ENCODE data around the gene KRTAP10-1. TPM values are rescaled to one million over a fixed set of nuclear protein-coding genes. Genes with fewer than 3 reads are reported as not detected.
A peak's percentile ranks its signal among the peaks of the same experiment; 100 is the strongest.

KRTAP10-1 gene
- total and polyA plus RNA-seq, 2 of the 8 experiments (the other 6 are each of a cell fraction or from before 2014, with no cell fraction given): 0.08 TPM; not detected in 1

GRCh38 chr21:44558695-44559094 lies 18.7 kb upstream of the KRTAP10-1 start, which contains the start of gene KRTAP10-3:
Gene KRTAP10-3, minus strand, starts transcription at chr21:44558795. Its CDS starts 80 bp downstream, at chr21:44558715.
- Histone ChIP-seq H4K20me1 (replicated peaks in 1 of 2; ENCODE audit: control insufficient read depth in 1 of 2, insufficient read depth in 2 of 2, low read length in 2 of 2) (no peaks in the 10 kb centered on the region), H2BK5ac (ENCODE audit: low read depth, low read length) (0 out of 2 replicates have a peak within 1 kb of the TSS, but pooled peaks have one; percentile 16), H3K18ac (ENCODE audit: extremely low read depth, low read length) (no peak within 1 kb of the TSS; the same call in 1 of the 2 replicates), H2BK15ac (ENCODE audit: low read length) (0 out of 2 replicates have a peak within 1 kb of the TSS, but pooled peaks have one; percentile 72), H3K4me1 (replicated peaks in 1 of 4; ENCODE audit: control insufficient read depth in 3 of 4, insufficient read depth in 4 of 4, low read length in 3 of 4) (peaks cover 0 to 5% (median 3%) of the 10 kb centered on the region in 4 experiments; a peak in 2 of 7 replicates), H3K36me3 (ENCODE audit: control insufficient read depth in 2 of 4, insufficient read depth in 4 of 4, low read length in 3 of 4) (no peaks in the 10 kb centered on the region), H3K23ac (ENCODE audit: insufficient read length) (no peak within 1 kb of the TSS), H3K23me2 (ENCODE audit: low read depth, low read length) (no peaks in the 10 kb centered on the region), H2AFZ (ENCODE audit: low read length) (no peak within 1 kb of the TSS), H3K4me2 (ENCODE audit: insufficient read depth in 1 of 2, low read depth in 2 of 2, low read length in 2 of 2) (no peak within 1 kb of the TSS), H3K27ac (ENCODE audit: low read depth, low read length) (no peak within 1 kb of the TSS), H2AK5ac (ENCODE audit: low read depth, low read length) (0 out of 2 replicates have a peak within 1 kb of the TSS, but pooled peaks have one; percentile 39), H3K79me2 (ENCODE audit: control insufficient read depth in 1 of 2, insufficient read depth in 2 of 2, low read length in 2 of 2) (no peaks in the 10 kb centered on the region), H3K14ac (ENCODE audit: insufficient read length) (no peak within 1 kb of the TSS), H3K79me1 (ENCODE audit: low read depth, low read length) (no peaks in the 10 kb centered on the region; the same call in 1 of the 2 replicates), H3K4me3 (ENCODE audit: extremely low read depth in 1 of 4, insufficient read depth in 2 of 4, low read depth in 3 of 4, low read length in 4 of 4) (no peak within 1 kb of the TSS), H4K8ac (ENCODE audit: extremely low read depth, insufficient read depth, low read length) (0 out of 2 replicates have a peak within 1 kb of the TSS, but pooled peaks have one; percentile 18), H2BK20ac (ENCODE audit: low read length) (no peak within 1 kb of the TSS), H2BK120ac (replicated peaks; ENCODE audit: low read depth, low read length) (no peak within 1 kb of the TSS), H4K91ac (replicated peaks; ENCODE audit: insufficient read length, low read length) (no peak within 1 kb of the TSS), H2BK12ac (ENCODE audit: low read depth, low read length) (peak within 1 kb of the TSS; percentile 50; the same call in 1 of the 2 replicates), H3K9ac (replicated peaks in 1 of 4; ENCODE audit: extremely low read depth in 1 of 4, low read depth in 3 of 4, low read length in 3 of 4) (no peak within 1 kb of the TSS), H3K27me3 (replicated peaks in 1 of 4; ENCODE audit: control insufficient read depth in 3 of 4, extremely low read depth in 1 of 4, insufficient read depth in 3 of 4, low read length in 3 of 4) (no peaks in the 10 kb centered on the region), H3K9me3 (ENCODE audit: insufficient read depth in 2 of 2, low read depth in 1 of 2, low read length in 1 of 2) (no peaks in the 10 kb centered on the region), H3K4ac (replicated peaks; ENCODE audit: insufficient read length, low read depth, low read length) (no peak within 1 kb of the TSS), H3K56ac (replicated peaks; ENCODE audit: insufficient read length, low read depth, low read length) (no peak within 1 kb of the TSS), H4K5ac (ENCODE audit: insufficient read length, low read depth, low read length) (no peak within 1 kb of the TSS)
- 83% methylated on average over 4 of the region's 5 CpGs; no CpG with 5 or more reads in 1 of the 2 experiments for WGBS, 2 experiments (ENCODE audit: extremely low coverage in 1 of 2, insufficient coverage in 1 of 2, insufficient read length in 1 of 2, insufficient replicate concordance in 2 of 2, low coverage in 1 of 2, low lambda C conversion rate in 2 of 2, missing lambda C conversion rate in 1 of 2)
- ChIA-PET CTCF (ENCODE audit: partially characterized antibody) (interaction anchor here (0.8 to 2.0 kb wide), 2 partner anchors 10 to 59 kb away, joined by 3 to 5 read pairs; no protein-coding TSS in a partner anchor), POLR2A (ENCODE audit: partially characterized antibody) (no interaction called here)
- FAIRE-seq (no peak), DNase-seq (ENCODE audit: low read depth in 1 of 2, low spot score in 2 of 2) (no peak)
- TF ChIP-seq RAD21 (IDR thresholded peaks at IDR 0.05 in 1 of 2, conservative IDR thresholded peaks at IDR 0.05 in 1 of 2; ENCODE audit: low read depth in 2 of 2, low read length in 2 of 2): no peak
- no peak for TF ChIP-seq JUN (IDR thresholded peaks at IDR 0.05; ENCODE audit: low read depth, low read length)
- TF ChIP-seq ZNF274 (IDR thresholded peaks at IDR 0.05; ENCODE audit: borderline replicate concordance, extremely low read depth, low read length): no peak
- TF ChIP-seq RNF2 (IDR thresholded peaks at IDR 0.05; ENCODE audit: borderline replicate concordance, low read depth, low read length, missing control alignments, poor library complexity, severe bottlenecking): no peak
- no peak for TF ChIP-seq MAFK (IDR thresholded peaks at IDR 0.05; ENCODE audit: low read depth, low read length)
- TF ChIP-seq TBP (IDR thresholded peaks at IDR 0.05; ENCODE audit: low read depth, low read length): no peak
- TF ChIP-seq, protein P1, sequence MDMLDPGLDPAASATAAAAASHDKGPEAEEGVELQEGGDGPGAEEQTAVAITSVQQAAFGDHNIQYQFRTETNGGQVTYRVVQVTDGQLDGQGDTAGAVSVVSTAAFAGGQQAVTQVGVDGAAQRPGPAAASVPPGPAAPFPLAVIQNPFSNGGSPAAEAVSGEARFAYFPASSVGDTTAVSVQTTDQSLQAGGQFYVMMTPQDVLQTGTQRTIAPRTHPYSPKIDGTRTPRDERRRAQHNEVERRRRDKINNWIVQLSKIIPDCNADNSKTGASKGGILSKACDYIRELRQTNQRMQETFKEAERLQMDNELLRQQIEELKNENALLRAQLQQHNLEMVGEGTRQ (IDR thresholded peaks at IDR 0.05; ENCODE audit: low read length): no peak
- no peak for TF ChIP-seq SP4 (IDR thresholded peaks at IDR 0.05; ENCODE audit: low read length)
- TF ChIP-seq NRF1 (IDR thresholded peaks at IDR 0.05; ENCODE audit: low read depth, low read length): no peak
- TF ChIP-seq RBBP5 (IDR thresholded peaks at IDR 0.05; ENCODE audit: borderline replicate concordance, low read depth, low read length): no peak
- no peak for TF ChIP-seq GTF2F1 (IDR thresholded peaks at IDR 0.05; ENCODE audit: borderline replicate concordance, low read depth, low read length)
- TF ChIP-seq TEAD4 (IDR thresholded peaks at IDR 0.05; ENCODE audit: low read depth, low read length): no peak

Measured in H1 (cell line).